H1 (cell line): Measurements from ENCODE around the gene RASD1. TPM values are rescaled to one million over a fixed set of nuclear protein-coding genes. Genes with fewer than 3 reads are reported as not detected.

Experiments used
- CTCF ChIA-PET: fragments of 300-600 bp; sonication (Branson Sonifier 250); formaldehyde crosslinking; loops from one replicate; lab custom pipeline; 2021; ENCODE audit not compliant: partially characterized antibody; lab: Charles Lee
- POLR2A ChIA-PET: fragments of 300-600 bp; sonication (Branson Sonifier 250); formaldehyde crosslinking; loops from one replicate; lab custom pipeline; 2021; ENCODE audit warnings: inconsistent platforms; ENCODE audit not compliant: partially characterized antibody; lab: Charles Lee
- DNase-seq, 2 experiments: peaks; one replicate each; pipeline versions ENCODE4 v3.0.0 to v3.0.0-alpha.2; 2010 to 2022; ENCODE audit warnings: low spot score in 2 of 2, low read depth in 1 of 2, mixed read lengths in 1 of 2
- FAIRE-seq: peaks from 2 replicates; lab custom pipeline; 2011; peaks lifted over from hg19 to GRCh38; lab: Jason Lieb, UNC
- H2AFZ ChIP-seq: 2 replicates; pipeline ENCODE4 v1.8.1; 2012; ENCODE audit warnings: low read length, inconsistent platforms
- H2AK5ac ChIP-seq: 2 replicates; pipeline ENCODE4 v1.6.1; 2013; ENCODE audit warnings: low read depth, low read length
- H2BK120ac ChIP-seq: replicated peaks from 2 replicates; pipeline ENCODE3; 2013; ENCODE audit warnings: low read depth, low read length, inconsistent platforms
- H2BK12ac ChIP-seq: 2 replicates; pipeline ENCODE4 v1.6.1; 2013; ENCODE audit warnings: low read depth, low read length
- H2BK15ac ChIP-seq: 2 replicates; pipeline ENCODE4 v1.6.1; 2013; ENCODE audit warnings: low read length
- H2BK20ac ChIP-seq: 2 replicates; pipeline ENCODE4 v1.6.1; 2013; ENCODE audit warnings: low read length
- H2BK5ac ChIP-seq: 2 replicates; pipeline ENCODE4 v1.6.1; 2013; ENCODE audit warnings: low read depth, low read length
- H3K14ac ChIP-seq: 2 replicates; pipeline ENCODE4 v1.6.1; 2013; ENCODE audit warnings: inconsistent platforms; ENCODE audit not compliant: insufficient read length
- H3K18ac ChIP-seq: 2 replicates; pipeline ENCODE4 v1.6.1; 2013; ENCODE audit warnings: low read length; ENCODE audit errors: extremely low read depth
- H3K23ac ChIP-seq: 2 replicates; pipeline ENCODE4 v1.6.1; 2013; ENCODE audit warnings: inconsistent platforms; ENCODE audit not compliant: insufficient read length
- H3K23me2 ChIP-seq: 2 replicates; pipeline ENCODE4 v1.6.1; 2013; ENCODE audit warnings: low read depth, low read length
- H3K27ac ChIP-seq: 2 replicates; pipeline ENCODE4 v1.6.1; 2011; ENCODE audit warnings: low read depth, low read length, inconsistent platforms
- H3K27me3 ChIP-seq, 4 experiments: replicated peaks in 1 of 4; 1 replicate in 1 of 4; 2 replicates in 3 of 4; pipeline versions ENCODE4 v1.6.1 to v1.8.1; 2011 to 2013; ENCODE audit warnings: low read length in 3 of 4, mild to moderate bottlenecking in 3 of 4, inconsistent platforms in 2 of 4, mixed read lengths in 2 of 4, moderate library complexity in 1 of 4; ENCODE audit not compliant: control insufficient read depth in 3 of 4, insufficient read depth in 3 of 4; ENCODE audit errors: extremely low read depth in 1 of 4
- H3K36me3 ChIP-seq, 4 experiments: 2 replicates each; pipeline versions ENCODE4 v1.6.1 to v1.8.1; 2011 to 2013; ENCODE audit warnings: mild to moderate bottlenecking in 4 of 4, low read length in 3 of 4, moderate library complexity in 2 of 4, control low read depth in 1 of 4, inconsistent platforms in 1 of 4; ENCODE audit not compliant: insufficient read depth in 4 of 4, control insufficient read depth in 2 of 4
- H3K4ac ChIP-seq: replicated peaks from 2 replicates; pipeline ENCODE3; 2013; ENCODE audit warnings: low read length, low read depth, mixed read lengths, inconsistent platforms; ENCODE audit not compliant: insufficient read length
- H3K4me1 ChIP-seq, 4 experiments: replicated peaks in 1 of 4; 1 replicate in 1 of 4; 2 replicates in 3 of 4; pipeline versions ENCODE4 v1.6.1 to v1.8.1; 2011 to 2013; ENCODE audit warnings: low read length in 3 of 4, inconsistent platforms in 2 of 4, mixed read lengths in 1 of 4; ENCODE audit not compliant: insufficient read depth in 4 of 4, control insufficient read depth in 3 of 4
- H3K4me2 ChIP-seq, 2 experiments: 2 replicates each; pipeline versions ENCODE4 v1.6.1 to v1.8.1; 2011 to 2013; ENCODE audit warnings: low read depth in 2 of 2, low read length in 2 of 2, control low read depth in 1 of 2, inconsistent platforms in 1 of 2, mild to moderate bottlenecking in 1 of 2; ENCODE audit not compliant: insufficient read depth in 1 of 2
- H3K4me3 ChIP-seq, 4 experiments: fragments of 200-600, 300-600 bp in 1 of 4; sonication (generic), shearing (Covaris generic), sonication (Bioruptor Twin) in 1 of 4; 2 replicates each; pipeline versions ENCODE4 v1.5.1 to v1.8.1; 2011 to 2016; ENCODE audit warnings: low read length in 4 of 4, low read depth in 3 of 4, control low read depth in 2 of 4, inconsistent platforms in 2 of 4, mild to moderate bottlenecking in 2 of 4, mixed read lengths in 1 of 4, moderate library complexity in 1 of 4; ENCODE audit not compliant: insufficient read depth in 2 of 4; ENCODE audit errors: extremely low read depth in 1 of 4
- H3K56ac ChIP-seq: replicated peaks from 2 replicates; pipeline ENCODE3; 2013; ENCODE audit warnings: low read depth, mild to moderate bottlenecking, mixed read lengths, low read length, inconsistent platforms; ENCODE audit not compliant: insufficient read length
- H3K79me1 ChIP-seq: 2 replicates; pipeline ENCODE4 v1.6.1; 2013; ENCODE audit warnings: low read depth, low read length, control low read depth
- H3K79me2 ChIP-seq, 2 experiments: 2 replicates each; pipeline versions ENCODE4 v1.6.1 to v1.8.1; 2012 to 2013; ENCODE audit warnings: low read length in 2 of 2, mild to moderate bottlenecking in 2 of 2, inconsistent platforms in 1 of 2; ENCODE audit not compliant: insufficient read depth in 2 of 2, control insufficient read depth in 1 of 2
- H3K9ac ChIP-seq, 4 experiments: replicated peaks in 1 of 4; 1 replicate in 1 of 4; 2 replicates in 3 of 4; pipeline versions ENCODE4 v1.6.1 to v1.8.1; 2011 to 2013; ENCODE audit warnings: low read depth in 3 of 4, low read length in 3 of 4, control low read depth in 2 of 4, mild to moderate bottlenecking in 2 of 4, moderate library complexity in 2 of 4, inconsistent platforms in 1 of 4; ENCODE audit errors: extremely low read depth in 1 of 4
- H3K9me3 ChIP-seq, 2 experiments: 2 replicates each; pipeline versions ENCODE4 v1.6.1 to v1.8.1; 2012 to 2013; ENCODE audit warnings: mild to moderate bottlenecking in 2 of 2, moderate library complexity in 2 of 2, control low read depth in 1 of 2, inconsistent platforms in 1 of 2, low read depth in 1 of 2, low read length in 1 of 2, mixed read lengths in 1 of 2; ENCODE audit not compliant: insufficient read depth in 2 of 2
- H4K20me1 ChIP-seq, 2 experiments: replicated peaks in 1 of 2; 2 replicates each; pipeline versions ENCODE3 to v1.8.1; 2011 to 2013; ENCODE audit warnings: inconsistent platforms in 2 of 2, low read length in 2 of 2, mild to moderate bottlenecking in 1 of 2; ENCODE audit not compliant: insufficient read depth in 2 of 2, control insufficient read depth in 1 of 2
- H4K5ac ChIP-seq: 2 replicates; pipeline ENCODE4 v1.6.1; 2013; ENCODE audit warnings: low read length, low read depth, mixed read lengths, inconsistent platforms; ENCODE audit not compliant: insufficient read length
- H4K8ac ChIP-seq: 2 replicates; pipeline ENCODE4 v1.8.0; 2013; ENCODE audit warnings: mild to moderate bottlenecking, moderate library complexity, low read length, inconsistent platforms; ENCODE audit not compliant: insufficient read depth; ENCODE audit errors: extremely low read depth
- H4K91ac ChIP-seq: replicated peaks from 2 replicates; pipeline ENCODE3; 2013; ENCODE audit warnings: low read length, mixed read lengths, inconsistent platforms; ENCODE audit not compliant: insufficient read length
- BRCA1 ChIP-seq: IDR thresholded peaks from 2 replicates; pipeline ENCODE4 v1.6.1; 2012; ENCODE audit warnings: low read depth, low read length, improper control_type of control experiment
- CBX5 ChIP-seq: fragments of 300-800, 300-1000 bp; sonication (generic); IDR thresholded peaks from 2 replicates; pipeline ENCODE4 v1.7.1; 2016; ENCODE audit warnings: antibody characterized with exemption, low read length, low read depth
- CTBP2 ChIP-seq: IDR thresholded peaks from 2 replicates; pipeline ENCODE4 v1.7.0; 2011; ENCODE audit warnings: borderline replicate concordance, mild to moderate bottlenecking, moderate library complexity, mixed read lengths, low read length; ENCODE audit not compliant: insufficient read depth, insufficient read length
- FOSL1 ChIP-seq: IDR thresholded peaks from 2 replicates; pipeline ENCODE4 v1.6.1; 2011; ENCODE audit warnings: mild to moderate bottlenecking, low read depth, low read length, moderate library complexity; ENCODE audit not compliant: insufficient read depth
- PHF8 ChIP-seq: fragments of 200-600 bp; sonication (generic); conservative IDR thresholded peaks from 2 replicates; pipeline ENCODE4 v1.7.1; 2012; ENCODE audit warnings: low read depth, mild to moderate bottlenecking, inconsistent platforms, low read length, moderate library complexity
- POLR2A ChIP-seq, 2 experiments: IDR thresholded peaks; 1 replicate in 1 of 2; 2 replicates in 1 of 2; pipeline ENCODE4 v1.6.1; 2011; ENCODE audit warnings: low read depth in 2 of 2, low read length in 2 of 2, mild to moderate bottlenecking in 2 of 2; ENCODE audit errors: control extremely low read depth in 1 of 2
- POLR2AphosphoS5 ChIP-seq: IDR thresholded peaks from 2 replicates; pipeline ENCODE4 v1.6.1; 2011; ENCODE audit warnings: low read depth, low read length
- RFX5 ChIP-seq: IDR thresholded peaks from 2 replicates; pipeline ENCODE4 v1.6.1; 2011; ENCODE audit warnings: low read depth, low read length, improper control_type of control experiment, borderline replicate concordance
- RNF2 ChIP-seq: fragments of 200-900, 300-1000 bp; sonication (generic); IDR thresholded peaks from 2 replicates; pipeline ENCODE4 v1.7.1; 2016; ENCODE audit warnings: borderline replicate concordance, low read depth, mild to moderate bottlenecking, antibody characterized with exemption, low read length; ENCODE audit not compliant: poor library complexity, severe bottlenecking; ENCODE audit errors: missing control alignments
- TAF7 ChIP-seq: optimal IDR thresholded peaks from 2 replicates; pipeline ENCODE3; 2011; ENCODE audit warnings: low read depth, mild to moderate bottlenecking, inconsistent platforms, low read length, moderate library complexity, borderline replicate concordance
- WGBS, 2 experiments: shearing (Covaris generic) in 1 of 2; methylation state at CpG; one replicate each; pipeline versions ENCODE4 v1.1.6 to v1.1.7; 2013 to 2015; ENCODE audit warnings: low lambda C conversion rate in 2 of 2, mixed read lengths in 2 of 2, inconsistent platforms in 1 of 2, low coverage in 1 of 2, missing lambda C conversion rate in 1 of 2; ENCODE audit not compliant: insufficient replicate concordance in 2 of 2, insufficient coverage in 1 of 2, insufficient read length in 1 of 2; ENCODE audit errors: extremely low coverage in 1 of 2, missing lambda C conversion rate in 1 of 2; 5-methylcytosine and 5-hydroxymethylcytosine counted together
- polyA plus RNA-seq, 7 experiments: library from polyadenylated mRNA; depleted of rRNA in 3 of 7; stranded (reverse) in 5 of 7; unstranded in 2 of 7; fragments of >200 nt in 5 of 7; fragments of 200-250 nt in 2 of 7; gene quantifications; 1 replicate in 5 of 7; 2 replicates in 1 of 7; 4 replicates in 1 of 7; pipeline versions ENCODE4 v1.2.1 to v1.2.3, GENCODE V29; 2011 to 2013; ENCODE audit warnings: missing spikeins in 2 of 7, mixed read lengths in 2 of 7
- total RNA-seq: library from RNA; stranded (reverse); fragmentation: NEBNext Ultra II Directional; extraction: Animal tissue kit (Norgen Biotek cat#: 25700); gene quantifications from 2 replicates; pipeline ENCODE4 v1.2.1, GENCODE V29; 2021
- TF ChIP-seq, protein P1 (sequence below): IDR thresholded peaks from 2 replicates; pipeline ENCODE4 v1.6.1; 2011; ENCODE audit warnings: low read length, improper control_type of control experiment
- TF ChIP-seq, protein P2 (sequence below): IDR thresholded peaks from 2 replicates; pipeline ENCODE4 v1.6.1; 2012; ENCODE audit warnings: inconsistent platforms

The RASD1 gene
- total and polyA plus RNA-seq, 2 of the 8 experiments (the other 6 are each of a cell fraction or from before 2014, with no cell fraction given): 2.3 to 2.6 TPM

DNA sequence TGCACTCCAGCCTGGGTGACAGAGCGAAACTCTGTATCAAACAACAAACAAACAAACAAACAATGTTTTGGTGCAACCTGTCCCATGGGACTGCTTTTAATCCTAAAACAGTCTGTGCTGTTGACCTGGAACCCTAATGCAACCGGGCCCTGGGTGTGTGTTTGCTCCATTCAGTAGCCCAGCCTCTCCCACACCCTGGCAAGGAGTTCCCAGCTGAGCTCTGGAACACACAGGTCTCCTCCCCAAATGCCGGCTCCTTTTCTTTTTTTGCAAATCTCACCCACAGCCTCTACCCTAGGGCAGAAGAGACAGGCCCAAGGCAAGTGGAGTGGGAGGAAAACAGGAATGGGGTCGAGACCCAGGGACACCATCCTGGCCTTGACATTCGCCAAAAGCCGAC, 29.8 kb upstream of the RASD1 start:
- Histone ChIP-seq H3K18ac (no peak overlapping the region), H3K27ac (no peak overlapping the region), H3K56ac (no peak overlapping the region), H4K5ac (no peak overlapping the region), H3K79me1 (no peaks in the 10 kb centered on the region; the same call in 1 of the 2 replicates), H4K20me1 (no peaks in the 10 kb centered on the region), H3K4me1 (peaks cover 0 to 17% (median 10%) of the 10 kb centered on the region in 4 experiments; a peak in 6 of 7 replicates), H2AFZ (no peak overlapping the region), H3K27me3 (no peaks in the 10 kb centered on the region), H3K14ac (no peak overlapping the region), H4K8ac (no peak overlapping the region), H3K9me3 (0 out of 4 replicates have a peak, but pooled peaks cover 0 to 2% of the 10 kb centered on the region in 2 experiments), H2BK5ac (no peak overlapping the region; the same call in 1 of the 2 replicates), H3K4me3 (no peak overlapping the region), H3K9ac (no peak overlapping the region), H2AK5ac (no peak overlapping the region), H2BK15ac (no peak overlapping the region), H3K36me3 (no peaks in the 10 kb centered on the region), H3K23ac (no peak overlapping the region), H2BK120ac (no peak overlapping the region), H3K79me2 (no peaks in the 10 kb centered on the region), H3K4ac (no peak overlapping the region), H4K91ac (no peak overlapping the region), H3K4me2 (no peak overlapping the region), H2BK20ac (no peak overlapping the region), H2BK12ac (no peak overlapping the region), H3K23me2 (no peaks in the 10 kb centered on the region)
- 89% methylated on average over 3 of the region's 6 CpGs; no CpG with 5 or more reads in 1 of the 2 experiments for WGBS, 2 experiments
- no peak for DNase-seq
- POLR2A ChIA-PET: no interaction called here
- FAIRE-seq: no peak
- TF ChIP-seq CTBP2 (no peak), PHF8 (no peak), RFX5 (no peak), TAF7 (no peak), POLR2AphosphoS5 (no peak), BRCA1 (no peak), CBX5 (no peak), FOSL1 (no peak), POLR2A (IDR thresholded peaks at IDR 0.05; ENCODE audit: control extremely low read depth in 1 of 2, low read depth in 2 of 2, low read length in 2 of 2) (no peak), RNF2 (no peak)
- TF ChIP-seq, protein P1, sequence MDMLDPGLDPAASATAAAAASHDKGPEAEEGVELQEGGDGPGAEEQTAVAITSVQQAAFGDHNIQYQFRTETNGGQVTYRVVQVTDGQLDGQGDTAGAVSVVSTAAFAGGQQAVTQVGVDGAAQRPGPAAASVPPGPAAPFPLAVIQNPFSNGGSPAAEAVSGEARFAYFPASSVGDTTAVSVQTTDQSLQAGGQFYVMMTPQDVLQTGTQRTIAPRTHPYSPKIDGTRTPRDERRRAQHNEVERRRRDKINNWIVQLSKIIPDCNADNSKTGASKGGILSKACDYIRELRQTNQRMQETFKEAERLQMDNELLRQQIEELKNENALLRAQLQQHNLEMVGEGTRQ: no peak
- TF ChIP-seq, protein P2, sequence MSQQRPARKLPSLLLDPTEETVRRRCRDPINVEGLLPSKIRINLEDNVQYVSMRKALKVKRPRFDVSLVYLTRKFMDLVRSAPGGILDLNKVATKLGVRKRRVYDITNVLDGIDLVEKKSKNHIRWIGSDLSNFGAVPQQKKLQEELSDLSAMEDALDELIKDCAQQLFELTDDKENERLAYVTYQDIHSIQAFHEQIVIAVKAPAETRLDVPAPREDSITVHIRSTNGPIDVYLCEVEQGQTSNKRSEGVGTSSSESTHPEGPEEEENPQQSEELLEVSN: no peak
- CTCF ChIA-PET: interaction anchor here (1.9 to 6.9 kb wide), 3 partner anchors 15 to 43 kb away, joined by 9 to 35 read pairs (median 10); no protein-coding TSS in a partner anchor
